HG03060 (cell line): ENCODE data around the gene CROCC2.

Source experiments
- ATAC-seq: cut with Tn5 transposase; IDR thresholded peaks from one replicate; pipeline ENCODE4 v1.9.1; 2021; ENCODE audit warnings: low read depth, moderate number of reproducible peaks; ENCODE audit not compliant: unreplicated experiment

The CROCC2 gene

GRCh38 chr2:240891492-240892340, 14.4 kb upstream of the CROCC2 start:
- ATAC-seq, result no peak

GRCh38 chr2:240892356-240892755, 13.8 kb upstream of the CROCC2 start:
- ATAC-seq, result no peak

GRCh38 chr2:240892925-240893324, 13.2 kb upstream of the CROCC2 start:
- no peak for ATAC-seq

- ATAC-seq, result no peak
Observed at GRCh38 chr2:240893363-240893844, 12.7 kb upstream of the CROCC2 start.

GRCh38 chr2:240894006-240894405, 12.1 kb upstream of the CROCC2 start:
- no peak for ATAC-seq

GRCh38 chr2:240894836-240895558, 11.1 kb upstream of the CROCC2 start:
- no peak for ATAC-seq

GRCh38 chr2:240895656-240896388, 10.3 kb upstream of the CROCC2 start, which contains the start of gene MAB21L4:
TSS of gene MAB21L4 (minus strand) at chr2:240896156. CDS start at chr2:240895997, 159 bp downstream.
- ATAC-seq, result no peak

DNA sequence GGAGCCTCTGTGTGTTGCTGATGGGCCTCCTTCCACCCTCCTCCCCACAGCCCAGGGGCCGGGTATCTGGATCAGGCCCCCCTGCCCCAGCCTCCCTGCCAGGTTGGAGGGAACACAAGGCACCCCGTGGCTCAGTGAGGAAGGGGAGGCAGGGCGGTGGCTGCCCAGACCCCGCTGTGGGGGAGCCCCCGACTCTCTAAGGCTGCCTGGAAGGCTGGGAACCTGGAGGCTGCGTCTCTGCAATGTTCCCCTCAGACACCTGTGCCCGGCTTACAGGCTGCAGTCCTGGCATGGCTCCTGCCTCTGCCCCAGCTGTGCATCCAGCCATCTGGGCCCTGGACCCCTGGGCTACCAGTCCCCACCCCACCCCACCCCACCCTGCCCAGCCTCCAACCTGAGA, 9.7 kb upstream of the CROCC2 start:
- ATAC-seq, result no peak

- ATAC-seq, result no peak
Observed at GRCh38 chr2:240896871-240897692, 9.1 kb upstream of the CROCC2 start.

DNA sequence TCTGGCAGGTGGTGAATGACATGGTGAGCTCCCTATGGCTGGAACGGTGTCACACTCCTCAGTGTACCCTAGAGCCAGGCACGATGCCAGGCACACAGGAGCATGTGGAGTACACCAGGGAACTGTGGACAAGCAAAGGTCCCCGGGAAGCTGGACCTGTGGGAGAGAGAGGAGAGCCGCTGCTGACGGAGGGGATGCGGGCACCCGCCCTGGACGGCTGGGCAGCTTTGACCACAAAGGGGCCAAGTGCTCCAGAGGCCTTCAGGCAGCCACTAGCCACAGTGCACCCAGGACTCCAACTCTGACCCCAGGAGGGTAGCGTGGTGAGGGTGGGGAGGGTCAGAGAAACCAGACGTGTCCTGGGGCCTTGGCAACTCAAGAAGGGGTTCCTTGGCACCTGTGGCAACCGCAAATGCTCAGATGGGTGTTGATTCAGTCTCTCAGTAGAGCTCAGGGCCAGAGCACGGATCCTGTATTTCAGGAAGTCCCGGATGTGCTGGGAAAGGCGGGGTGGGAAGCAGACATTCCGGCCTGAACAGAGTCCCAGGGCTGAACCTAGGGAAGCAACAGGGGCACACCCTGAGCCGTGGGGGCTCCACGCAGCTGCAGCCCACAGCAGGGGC, 7.9 kb upstream of the CROCC2 start:
- ATAC-seq, result no peak

GRCh38 chr2:240898731-240899467, 7.2 kb upstream of the CROCC2 start:
- ATAC-seq, result no peak

DNA sequence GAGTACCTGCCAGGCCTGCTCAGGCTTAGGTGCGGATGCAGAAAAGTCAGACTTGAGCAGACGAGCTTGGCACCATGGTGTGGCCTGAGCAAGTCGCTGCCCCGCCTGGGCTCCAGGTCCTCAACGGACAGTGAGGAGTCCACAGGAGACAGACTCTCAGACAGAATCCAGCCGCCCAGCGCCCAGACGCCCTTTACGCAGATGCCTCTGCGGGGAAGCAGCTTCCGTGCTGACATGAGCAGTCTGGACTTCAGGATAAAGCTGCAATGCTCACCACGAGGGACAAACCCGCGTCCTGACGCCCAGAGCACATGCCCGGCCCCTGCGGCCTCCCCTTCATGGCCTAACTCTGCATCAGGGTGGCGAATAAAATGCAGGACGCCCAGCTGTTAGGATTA, 6.7 kb upstream of the CROCC2 start:
- ATAC-seq, result no peak

GRCh38 chr2:240900141-240900860, 5.8 kb upstream of the CROCC2 start:
- ATAC-seq, result no peak

- ATAC-seq, result no peak
Observed at GRCh38 chr2:240901986-240902614, 4.0 kb upstream of the CROCC2 start.

- no peak for ATAC-seq
Observed at GRCh38 chr2:240902615-240903041, 3.5 kb upstream of the CROCC2 start.

- no peak for ATAC-seq
Observed at GRCh38 chr2:240903191-240904060, 2.7 kb upstream of the CROCC2 start.
